Fibroblast of skin of left biceps (primary cell): ENCODE data around the gene SLC37A1.
"Not testable (repeated sequence)": the region's sequence is repeated elsewhere in the genome, so short reads cannot be mapped to it uniquely, and the experiment has no call there.

Experiments
- DNase-seq, 2 experiments: peaks; one replicate each; pipeline ENCODE4 v3.0.0-alpha.2; 2013; ENCODE audit warnings: low read depth in 2 of 2

Gene SLC37A1

DNA sequence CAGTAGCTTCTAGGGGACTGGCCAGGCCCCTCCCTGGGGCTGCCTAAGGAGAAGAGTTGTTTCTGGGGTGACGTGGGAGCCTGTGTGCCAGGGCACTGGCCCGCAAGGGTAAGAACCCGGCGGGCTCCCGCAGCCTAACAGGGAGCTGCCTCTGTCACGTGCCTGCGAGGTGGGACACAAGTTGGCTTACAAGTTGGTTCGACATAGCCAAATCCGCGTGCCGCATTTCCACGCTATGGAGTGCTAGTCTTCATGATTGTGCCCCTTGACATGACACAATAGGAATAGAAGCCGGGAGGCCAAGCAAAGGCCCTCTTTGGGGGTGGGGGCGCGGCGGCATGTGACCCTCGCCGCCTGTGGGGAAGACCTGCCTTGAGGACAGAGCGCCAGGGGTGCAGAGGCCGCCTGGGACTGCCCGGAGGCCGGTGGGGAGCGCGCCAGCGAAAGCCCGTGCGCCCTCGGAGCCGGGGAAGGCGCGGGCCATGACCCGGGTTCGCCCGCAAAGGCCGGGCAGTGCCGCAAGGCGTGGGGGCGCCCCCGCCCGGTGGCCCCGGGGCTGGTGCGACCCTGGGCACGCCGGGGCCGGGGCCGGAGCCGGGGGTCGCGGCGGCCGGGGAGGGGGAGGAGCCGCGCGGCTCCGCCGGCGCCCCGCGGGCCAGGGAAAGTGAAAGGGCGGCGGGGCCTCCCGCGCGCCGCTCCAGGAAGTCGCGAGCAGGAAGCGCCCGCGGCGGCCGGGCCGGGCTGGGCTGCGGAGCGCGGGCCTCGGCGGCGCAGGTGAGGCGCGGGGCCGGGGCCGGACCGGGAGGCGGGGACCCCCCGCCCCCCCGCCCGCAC is at the start of gene SLC37A1:
SLC37A1 (plus strand) TSS at position 702 of the 834 bp plus-strand sequence. CDS start 4,603 bp downstream, outside the sequence.
- no peak for DNase-seq

DNA sequence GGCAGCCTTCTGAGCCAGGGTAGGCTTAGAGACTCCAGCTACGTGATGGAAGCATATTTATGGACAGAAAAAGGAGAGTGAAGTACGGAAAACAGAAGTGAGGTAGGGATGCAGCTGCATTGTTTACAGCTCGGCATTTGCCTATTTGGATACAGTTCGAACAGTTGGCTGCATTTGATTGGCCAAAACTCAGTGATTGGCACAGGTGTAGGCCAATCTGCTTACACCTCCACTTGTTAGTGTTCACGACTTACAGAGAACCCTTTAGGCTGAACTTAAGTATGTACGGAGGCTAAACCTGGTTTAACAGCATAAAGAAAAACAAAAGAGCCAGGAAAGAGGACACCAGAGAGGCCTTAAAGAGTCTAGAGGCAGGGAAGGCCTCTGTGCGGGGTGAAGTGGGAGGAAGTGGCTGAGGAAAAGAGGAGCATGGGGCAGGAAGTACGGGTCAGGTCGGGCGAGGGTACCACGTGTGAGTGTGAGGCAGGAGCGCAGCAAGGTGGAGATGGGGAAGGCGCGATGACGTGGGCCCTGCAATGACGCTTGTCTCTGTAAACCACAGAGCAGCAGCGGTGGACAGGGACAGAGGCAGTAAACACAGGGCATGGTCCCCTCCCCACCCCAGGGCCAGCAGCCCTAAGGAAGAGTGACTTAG is 49.7 kb upstream of the SLC37A1 start:
- DNase-seq = peak in 1 of 2 experiments; percentile 1

DNA sequence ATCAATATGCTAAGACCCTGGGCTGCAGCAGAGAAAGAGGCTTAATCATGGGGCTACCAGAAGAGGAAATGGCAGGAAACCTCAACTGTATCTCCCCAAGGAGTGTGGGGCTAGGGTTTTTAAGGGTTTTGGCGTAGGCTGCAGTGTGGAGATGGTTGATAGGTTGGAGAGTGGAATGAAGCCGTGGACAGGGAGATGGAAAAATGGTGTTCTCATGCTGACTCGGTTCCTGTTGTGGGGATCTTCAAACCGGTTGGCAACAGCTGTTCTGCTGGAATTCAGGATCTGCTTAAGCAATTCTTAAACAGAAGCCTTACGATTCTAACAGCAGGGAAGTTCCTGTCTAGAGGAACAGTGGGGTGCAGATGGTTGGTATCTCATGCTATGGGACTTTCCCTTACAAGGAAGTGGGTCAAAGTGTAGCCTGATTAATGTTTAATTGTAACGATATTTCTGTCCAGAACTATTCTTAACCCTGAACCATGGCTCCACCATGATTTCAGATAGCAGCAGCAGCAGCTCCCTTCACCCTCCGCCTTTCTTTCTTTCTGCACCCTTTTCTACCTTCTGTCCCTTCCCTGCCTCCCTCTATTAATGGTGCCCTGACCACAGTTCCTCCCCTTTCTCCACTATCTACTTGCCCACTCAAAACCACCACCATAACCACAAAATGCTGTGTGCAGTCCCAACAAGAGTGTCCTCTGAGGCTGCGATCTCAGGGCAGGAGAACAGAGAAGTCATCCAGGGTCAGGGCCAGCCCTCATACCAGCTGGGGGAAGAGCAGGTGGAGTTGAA is 48.4 kb upstream of the SLC37A1 start:
- DNase-seq = no peak

DNA sequence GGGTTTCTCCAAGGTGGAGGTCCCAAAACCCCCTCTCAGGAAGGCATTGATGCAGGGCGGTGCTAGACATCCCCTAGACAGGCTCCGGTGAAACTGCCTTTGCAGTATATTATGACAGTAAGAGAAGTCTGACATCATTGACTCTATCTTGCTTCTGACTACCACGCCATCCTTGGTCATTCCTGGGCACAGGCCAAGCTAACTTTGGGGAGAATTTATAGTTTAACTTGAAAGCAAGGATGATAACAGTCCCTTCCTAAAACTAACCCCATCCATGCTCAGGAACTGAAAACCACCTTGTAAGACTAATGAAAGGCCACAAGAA is 47.9 kb upstream of the SLC37A1 start:
- DNase-seq = no peak

DNA sequence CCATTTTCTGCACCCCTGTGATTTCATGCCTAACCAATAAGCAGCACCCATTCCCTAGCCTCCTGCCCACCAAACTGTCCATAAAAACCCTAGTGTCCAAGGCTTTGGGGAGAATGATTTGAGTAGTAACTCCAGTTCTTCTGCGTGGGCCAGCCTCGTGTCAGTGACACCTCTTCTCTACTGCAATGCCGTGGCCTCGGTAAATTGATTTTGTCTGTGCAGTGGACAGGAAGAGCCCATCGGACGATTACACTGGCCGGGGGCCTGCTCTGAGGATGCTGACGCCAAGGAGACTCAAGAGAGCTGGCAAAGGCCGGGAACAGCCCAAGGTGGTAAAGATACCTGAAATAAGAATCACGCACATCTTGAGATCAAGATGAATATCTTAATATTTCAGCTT is 47.0 kb upstream of the SLC37A1 start:
- no peak for DNase-seq

DNA sequence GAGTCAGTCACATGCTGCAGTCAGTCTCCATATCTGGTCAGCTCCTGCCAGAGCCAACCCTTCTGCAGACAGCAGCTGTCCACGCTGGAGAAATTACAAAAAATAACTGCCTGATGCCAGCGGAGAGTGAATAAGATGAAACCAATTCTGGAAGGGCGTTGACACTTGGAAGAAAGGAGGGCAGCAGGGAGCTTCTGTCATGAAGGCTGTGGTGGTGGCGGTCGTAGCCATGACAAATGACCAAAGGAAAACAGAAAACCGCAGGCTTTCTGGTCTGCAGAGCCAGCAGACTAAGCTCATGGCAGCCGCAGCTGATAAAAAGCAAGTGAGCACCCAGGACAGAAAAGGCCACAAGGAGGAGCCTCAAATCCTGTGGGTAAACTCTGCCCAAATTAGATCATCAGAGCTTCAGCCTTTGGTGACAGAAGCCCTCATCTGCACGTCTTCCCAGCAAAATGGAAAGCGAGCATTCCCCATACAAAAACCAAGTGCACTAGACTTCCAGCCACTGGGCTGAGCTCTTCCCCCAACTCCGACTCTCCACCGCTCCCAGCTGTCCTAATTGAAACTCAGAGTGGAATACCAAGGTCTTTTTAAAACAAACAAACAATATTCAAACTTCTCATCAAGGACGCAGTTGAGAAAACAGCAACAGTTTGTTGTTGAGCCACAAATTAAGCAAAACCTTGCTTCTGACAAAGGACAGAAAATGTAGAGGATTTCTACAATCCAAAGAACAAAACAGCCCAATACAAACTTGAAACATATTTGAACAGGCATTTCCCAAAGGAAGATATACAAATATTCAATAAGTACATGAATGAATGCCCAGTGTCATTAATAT is 46.3 kb upstream of the SLC37A1 start:
- no peak for DNase-seq

DNA sequence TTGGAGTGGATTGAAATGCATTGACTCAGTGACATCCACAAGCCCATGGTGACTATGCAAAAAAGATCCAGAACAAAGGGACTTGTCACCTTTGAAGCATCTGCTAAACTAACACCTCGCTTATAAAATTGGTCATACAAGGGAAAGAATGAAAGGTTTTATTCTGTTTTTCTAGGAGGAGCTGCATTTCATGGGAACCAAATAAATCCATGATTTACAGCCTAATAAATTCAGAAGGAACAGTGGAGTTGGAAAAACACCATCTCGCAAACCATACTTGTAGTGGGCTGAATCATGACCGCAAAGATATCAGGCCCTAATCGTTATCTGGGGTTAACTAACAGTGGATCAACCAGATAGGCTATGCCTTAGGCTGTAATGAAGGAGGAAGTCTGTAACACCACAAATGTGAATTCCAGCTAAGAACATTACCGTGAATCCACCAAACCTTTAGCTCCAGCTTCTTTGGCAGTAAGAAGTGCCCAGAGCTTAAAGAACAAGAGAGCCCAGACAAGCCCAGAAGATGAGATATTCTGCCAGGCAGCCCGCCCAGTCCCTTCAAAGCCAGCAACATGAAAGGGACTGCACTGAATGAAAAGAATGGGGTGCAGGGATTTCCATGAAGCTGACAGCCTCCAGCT is 45.0 kb upstream of the SLC37A1 start:
- no peak for DNase-seq

DNA sequence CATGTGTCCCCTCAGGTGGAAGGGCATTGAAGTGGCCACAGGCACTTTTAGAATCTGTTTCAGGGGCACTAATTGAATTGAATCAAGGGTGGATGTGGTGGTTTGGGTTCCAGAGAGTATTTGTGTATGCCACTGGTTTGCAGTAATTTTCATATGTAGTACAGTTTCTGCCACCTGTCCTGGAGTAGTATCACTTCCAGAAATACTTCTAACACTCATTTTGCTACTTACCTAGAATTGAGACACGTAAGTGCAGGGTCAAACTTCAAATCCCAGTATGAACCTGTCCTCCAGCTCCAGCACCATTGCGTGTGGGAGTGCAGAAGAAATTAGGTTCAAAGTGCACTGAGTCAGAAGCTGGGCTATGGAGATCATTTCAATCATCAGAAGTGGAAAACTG is 44.4 kb upstream of the SLC37A1 start:
- DNase-seq = no peak

DNA sequence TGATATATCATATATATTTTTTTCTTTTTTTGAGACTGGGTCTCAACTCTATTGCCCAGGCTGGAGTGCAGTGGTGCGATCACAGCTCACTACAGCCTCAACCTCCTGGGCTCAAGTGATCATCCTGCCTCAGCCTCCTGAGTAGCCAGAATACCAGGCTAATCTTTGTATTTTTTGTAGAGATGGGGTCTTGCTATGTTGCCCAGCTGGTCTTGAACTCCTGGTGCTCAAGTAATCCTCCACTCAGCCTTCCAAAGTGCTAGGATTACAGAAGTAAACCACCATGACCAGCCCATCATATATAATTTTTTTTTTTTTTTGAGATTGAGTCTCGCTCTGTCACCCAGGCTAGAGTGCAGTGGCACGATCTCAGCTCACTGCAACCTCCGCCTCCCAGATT is 43.9 kb upstream of the SLC37A1 start:
- not testable (repeated sequence) for DNase-seq

DNA sequence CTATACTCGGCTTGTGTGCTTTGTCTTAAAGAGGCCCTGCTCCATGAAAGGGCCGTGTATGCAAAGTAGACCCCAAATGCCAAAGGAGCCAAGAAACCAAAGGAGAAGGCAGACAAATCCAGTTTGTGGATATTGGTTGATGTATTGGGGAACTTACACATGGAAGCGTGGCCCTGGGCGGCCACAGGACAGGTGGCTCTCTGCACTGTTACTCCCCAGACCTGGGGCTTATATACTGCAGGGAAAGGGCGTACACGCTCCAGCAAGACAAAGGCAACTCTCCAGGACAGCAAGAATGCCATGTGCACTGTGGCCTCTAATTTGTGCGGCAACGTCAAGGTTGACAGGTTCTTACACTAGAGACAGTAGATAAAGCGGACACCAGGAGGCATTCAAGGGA is 42.4 kb upstream of the SLC37A1 start:
- no peak for DNase-seq

DNA sequence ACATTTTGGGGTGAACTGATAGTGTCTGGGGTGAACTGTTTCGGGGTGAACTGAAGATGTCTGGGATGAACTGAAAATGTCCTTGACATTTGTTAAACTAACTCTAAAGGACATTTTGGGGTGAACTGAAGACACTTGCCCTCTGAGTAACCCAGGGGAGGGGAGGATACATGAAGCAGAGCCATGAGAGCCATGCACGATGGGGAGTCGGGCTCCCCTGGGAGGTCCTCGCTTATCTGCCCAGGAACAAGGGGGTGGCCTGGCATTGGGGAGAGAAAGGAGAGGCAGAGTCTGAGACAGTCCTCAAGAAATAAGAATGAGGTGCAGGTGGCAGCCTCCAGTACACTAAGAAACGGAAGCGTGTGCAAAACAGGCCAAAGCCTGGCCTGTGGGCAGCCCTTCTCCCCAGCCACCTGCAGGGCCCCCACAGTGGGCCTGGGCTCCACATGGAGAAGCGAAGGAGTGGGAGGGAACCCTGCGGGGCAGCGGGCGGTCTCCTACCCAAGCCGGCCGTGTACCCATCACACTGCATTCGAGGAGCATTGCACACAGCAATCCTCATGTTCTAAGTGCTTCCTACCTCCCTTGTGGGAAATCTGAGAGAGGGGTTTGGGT is 41.8 kb upstream of the SLC37A1 start:
- no peak for DNase-seq

DNA sequence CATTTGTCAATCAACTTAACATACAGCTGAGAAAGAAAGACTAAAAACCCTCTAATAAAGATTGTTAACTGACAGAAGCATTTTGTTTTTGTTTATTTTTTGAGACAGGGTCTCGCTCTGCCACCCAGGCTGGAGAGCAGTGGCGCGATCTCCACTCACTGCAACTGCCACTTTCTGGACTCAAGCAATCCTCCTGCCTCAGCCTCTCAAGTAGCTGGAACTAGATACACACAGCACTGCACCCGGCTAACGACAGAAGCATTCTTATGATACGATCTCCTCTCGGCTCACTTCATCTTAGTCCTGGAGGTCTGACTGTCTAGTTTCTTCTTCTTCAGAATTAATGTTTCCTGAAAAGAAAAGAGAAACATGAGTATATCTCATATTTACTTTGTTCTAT is 41.1 kb upstream of the SLC37A1 start:
- DNase-seq = no peak

DNA sequence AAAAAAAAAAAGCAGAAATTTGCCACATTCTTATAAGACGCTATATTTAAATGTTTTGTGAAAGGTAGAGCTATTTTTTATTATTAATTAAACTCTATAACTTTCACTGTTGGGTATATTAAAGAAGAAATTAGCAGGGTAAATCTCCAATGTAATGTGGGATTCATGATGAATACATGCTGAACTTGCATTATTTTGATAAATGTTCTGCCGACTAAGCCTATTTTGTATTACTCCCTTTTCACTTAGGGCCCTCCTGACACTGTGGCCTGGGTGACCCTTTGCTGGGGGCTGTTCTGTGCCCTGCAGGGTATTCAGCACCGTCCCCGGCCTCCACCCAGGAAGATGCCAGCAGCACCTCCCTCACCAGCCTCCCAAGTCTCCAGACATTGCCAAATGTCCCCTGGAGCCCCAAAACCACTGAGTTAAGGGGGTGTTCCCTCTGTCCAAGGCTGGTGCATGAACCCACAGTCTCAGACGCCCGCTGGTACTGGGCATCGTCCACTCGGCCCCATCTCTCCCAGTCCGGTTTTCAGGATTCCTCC is 40.1 kb upstream of the SLC37A1 start:
- no peak for DNase-seq

DNA sequence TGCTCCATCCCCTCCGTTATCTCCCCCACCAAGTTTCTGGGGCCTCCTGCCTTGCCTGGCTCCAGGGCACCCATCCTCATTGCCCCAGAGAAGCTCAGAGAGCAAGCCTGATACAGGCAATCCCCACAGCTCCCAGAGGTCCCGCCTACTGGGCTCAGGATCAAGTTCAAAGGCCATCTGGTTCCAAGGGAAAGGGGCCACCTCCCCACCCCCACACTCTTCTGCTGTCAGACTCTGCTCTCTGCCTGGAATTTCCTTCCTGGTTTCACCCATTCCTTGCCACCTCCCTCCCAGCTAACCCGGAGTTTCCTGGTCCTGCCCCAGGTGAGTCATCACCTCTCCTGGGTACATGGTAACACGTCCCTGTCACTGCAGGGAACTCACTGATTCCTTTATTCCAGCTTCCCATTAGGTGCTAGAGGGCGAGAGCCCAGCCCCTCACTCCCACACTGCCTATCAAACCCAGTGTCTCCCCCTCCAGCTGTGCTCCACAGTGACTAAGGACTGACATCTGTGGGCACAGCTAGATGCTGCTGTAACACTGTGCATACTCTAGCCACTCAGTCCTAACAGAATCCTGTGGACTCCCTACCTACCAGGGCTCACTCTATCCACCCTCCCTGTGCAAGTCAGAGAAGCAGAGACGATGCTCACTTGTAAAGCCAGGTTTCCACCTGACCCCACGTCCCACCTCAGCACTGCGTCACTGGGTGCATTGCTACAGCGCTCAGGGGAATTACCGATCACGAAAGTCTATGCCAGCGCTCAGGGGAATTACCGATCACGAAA is 39.4 kb upstream of the SLC37A1 start:
- DNase-seq = no peak

DNA sequence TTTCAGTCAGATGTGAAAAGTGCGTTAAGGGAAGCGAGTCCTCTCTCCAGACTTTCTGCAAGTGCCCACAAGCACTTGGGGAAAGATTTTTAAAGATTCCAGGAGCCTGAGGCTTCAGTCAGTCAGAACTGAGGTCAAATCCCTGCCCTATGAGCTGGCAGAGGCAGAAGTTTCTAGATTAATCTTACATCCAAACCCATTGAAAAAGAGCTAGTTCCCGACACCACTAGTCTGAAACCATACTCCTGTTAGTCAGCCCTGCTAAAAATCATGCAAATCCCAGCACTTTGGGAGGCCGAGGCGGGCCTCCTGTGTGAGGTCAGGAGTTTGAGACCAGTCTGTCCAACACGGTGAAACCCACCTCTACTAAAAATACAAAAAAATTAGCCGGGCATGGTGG is 38.6 kb upstream of the SLC37A1 start:
- no peak for DNase-seq

DNA sequence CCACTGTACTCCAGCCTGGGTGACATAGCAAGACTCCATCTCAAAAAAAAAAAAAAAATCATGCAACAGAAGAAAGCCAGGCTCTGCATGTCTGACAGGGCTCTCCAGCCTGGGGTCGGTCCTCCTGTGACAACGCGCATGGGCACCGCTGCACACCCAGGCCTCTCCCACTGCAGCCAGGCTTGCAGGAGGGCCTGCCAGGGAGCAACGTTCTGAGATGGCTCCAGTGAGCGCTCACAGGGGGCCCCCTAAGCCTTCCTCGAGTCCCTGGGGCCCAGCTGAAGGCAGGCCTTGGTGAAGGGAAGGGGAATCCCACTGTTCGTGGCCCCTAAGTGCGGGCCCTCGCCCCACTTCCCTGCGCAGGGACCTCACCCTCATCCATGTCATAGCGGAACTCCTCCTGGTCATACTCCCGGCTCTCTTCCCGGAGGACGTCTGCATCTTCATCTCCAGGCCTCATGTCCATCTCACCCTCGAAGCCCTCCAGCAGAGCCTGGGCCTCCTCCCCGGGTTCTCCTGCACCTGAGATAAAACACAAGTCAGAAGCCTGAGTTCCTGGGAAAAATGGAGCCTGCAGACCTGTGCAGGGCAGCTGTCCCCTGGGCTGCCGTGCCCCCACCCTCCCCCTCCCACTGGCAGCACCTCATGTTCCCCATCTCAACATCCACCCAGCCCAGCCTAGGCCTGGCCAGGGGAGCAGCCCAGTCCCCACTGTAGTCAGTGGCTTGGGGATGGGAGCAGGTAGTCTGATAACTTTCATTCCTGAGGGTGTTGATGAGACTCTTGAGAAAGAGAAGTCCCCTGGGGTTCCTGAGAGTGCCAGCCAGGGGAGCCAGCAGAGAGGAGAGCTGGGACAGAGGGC is 37.9 kb upstream of the SLC37A1 start:
- no peak for DNase-seq

DNA sequence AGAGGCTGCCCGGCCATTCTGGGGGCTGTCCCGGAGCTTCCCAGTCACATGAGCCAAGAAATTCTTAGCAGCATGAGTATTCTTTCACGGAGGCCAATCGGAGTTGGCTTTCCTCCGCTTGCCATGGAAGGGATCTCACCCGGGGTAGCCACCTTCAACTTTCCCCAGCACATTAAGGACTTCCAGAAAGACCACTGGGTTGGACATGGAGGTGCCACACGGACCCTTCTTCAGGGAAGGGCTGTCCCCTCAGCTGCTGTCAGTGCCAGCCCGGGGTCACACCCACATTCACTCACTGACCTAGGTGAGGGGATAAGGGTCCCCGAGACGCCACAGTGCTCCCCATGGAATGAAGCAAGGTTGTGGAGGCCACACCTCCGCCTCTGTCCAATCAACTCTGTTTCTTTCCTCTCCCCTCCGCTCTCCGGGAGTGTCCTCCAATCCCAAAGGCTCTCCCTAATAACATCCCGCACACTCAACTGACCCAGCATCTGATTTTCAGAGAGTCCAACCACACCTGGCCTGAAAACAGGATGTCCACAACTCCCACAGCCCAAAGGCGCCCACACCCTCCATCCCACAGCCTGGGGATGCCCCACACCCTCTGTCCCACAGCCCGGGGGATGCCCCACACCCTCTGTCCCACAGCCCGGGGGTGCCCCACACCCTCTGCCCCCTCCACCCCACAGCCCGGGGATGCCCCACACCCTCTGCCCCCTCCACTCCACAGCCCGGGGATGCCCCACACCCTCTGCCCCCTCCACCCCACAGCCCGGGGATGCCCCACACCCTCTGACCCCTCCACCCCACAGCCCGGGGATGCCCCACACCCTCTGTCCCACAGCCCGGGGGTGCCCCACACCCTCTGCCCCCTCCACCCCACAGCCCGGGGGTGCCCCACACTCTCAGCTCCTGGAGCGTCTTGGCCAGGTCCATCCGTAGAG is 37.0 kb upstream of the SLC37A1 start:
- no peak for DNase-seq

DNA sequence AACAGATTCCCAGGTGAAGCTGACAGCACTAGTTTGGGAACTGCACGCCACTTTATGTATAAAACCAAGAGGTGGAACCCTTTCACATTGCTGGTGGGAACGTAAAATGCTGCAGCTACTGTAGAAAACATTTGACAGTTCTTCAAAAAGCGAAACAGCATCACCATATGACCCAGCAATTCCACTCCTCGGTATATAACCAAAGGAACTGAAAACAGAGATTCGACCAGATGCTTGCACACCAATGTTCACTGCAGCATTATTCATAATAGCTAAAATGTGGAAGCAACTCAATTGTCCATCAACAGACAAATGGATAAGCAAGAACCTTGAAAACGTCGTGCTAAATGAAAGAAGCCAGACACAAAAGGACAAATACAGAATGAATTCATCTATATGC is 35.1 kb upstream of the SLC37A1 start:
- no peak for DNase-seq
